ENCODE measurements around the gene PNLDC1.
A peak's percentile ranks its signal among the peaks of the same experiment; 100 is the strongest.

The PNLDC1 gene

DNA sequence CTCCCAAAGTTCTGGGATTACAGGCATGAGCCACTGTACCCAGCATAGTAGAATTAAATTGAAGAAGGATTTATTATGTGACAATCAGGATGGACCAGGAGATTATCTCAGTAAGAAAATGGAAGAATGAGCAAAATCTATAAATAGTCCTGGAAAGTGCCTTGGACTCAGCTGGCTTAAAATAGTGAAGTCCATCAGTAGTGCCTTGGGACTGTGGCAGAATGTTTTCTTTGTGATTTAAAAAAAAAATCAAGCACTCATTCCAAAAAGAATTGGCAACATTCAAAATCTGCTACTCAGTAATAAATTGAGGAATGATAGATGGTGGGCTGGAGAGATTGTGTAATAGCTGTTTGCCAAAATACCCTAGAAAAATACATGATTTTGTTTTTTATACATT, 53.7 kb downstream of the PNLDC1 start:
- no peak for DNase-seq

DNA sequence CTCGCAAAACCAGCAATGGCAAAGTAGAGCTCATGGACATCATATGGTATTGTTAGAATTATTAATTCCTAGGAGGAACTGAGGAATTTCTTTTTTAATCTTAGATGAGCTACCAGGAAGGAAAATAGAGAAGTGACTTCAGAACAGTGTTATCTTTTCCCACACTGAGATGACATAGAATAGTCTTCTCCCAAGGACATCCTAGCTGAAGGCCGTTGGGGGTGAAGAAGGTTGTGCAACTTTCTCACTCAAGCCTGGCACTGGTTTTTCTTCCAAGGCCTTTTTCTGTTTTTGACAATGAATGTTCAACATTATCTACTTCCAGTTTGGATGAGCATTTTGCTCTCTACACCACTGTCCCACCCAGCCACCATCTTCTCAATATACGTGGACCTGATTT, 54.9 kb downstream of the PNLDC1 start:
- DNase-seq: no peak

DNA sequence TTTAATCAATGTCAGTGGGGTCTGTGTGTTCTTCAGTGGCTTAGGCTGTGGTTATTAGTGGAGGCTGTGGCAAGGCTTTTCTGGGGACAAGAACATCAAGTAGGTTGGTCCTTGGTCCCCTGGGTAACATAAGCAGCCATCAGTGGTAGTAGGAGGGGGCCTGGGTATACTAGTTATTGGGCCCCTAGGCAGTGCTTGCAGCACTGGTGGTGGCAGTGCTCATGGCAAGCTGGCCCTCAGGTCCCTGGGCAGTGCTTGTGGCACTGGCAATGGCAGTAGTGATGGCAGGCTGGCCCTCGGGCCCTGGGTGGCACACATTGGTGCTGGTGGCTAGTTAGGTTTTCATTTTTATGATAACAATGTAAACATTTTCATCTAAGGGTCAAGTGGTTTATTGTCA, 58.2 kb downstream of the PNLDC1 start:
- no peak for DNase-seq

DNA sequence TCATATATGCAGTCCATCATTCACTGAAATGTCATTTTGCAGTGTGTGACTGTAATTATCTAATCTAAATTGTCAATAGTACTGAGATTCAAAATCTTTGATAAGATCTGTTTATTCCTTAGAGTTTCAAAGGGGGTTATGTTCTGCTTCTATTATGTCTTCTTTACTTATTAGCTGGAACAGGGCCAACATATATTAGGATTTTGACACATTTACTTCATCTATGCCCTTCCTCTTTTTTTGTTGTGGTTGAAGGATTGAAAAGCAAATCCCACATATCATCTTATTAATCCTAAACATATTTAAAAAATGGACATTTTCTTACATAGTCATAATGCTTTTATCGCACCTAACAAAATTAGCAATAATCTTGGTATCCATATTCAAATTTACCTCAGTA, 60.4 kb downstream of the PNLDC1 start:
- no peak for DNase-seq

DNA sequence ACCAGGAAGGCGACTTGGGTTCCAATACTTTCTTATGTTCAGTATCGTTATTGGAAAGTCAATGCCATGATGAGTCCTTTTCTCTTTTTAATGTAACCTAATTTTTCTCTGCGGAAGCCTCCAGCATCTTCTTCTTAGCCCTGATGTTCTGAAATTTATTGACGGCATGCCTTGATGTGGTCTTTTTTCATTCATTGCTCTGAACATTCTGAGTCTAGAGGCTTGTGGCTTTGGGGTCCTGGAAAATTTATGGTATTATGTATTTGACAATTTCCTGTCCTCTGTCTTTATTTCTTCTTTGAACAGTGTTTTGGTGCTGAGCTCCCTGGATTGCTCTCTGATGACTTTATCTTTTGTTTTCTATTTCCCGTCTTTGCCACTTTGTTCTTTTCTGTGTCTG, 62.0 kb downstream of the PNLDC1 start:
- DNase-seq: no peak

DNA sequence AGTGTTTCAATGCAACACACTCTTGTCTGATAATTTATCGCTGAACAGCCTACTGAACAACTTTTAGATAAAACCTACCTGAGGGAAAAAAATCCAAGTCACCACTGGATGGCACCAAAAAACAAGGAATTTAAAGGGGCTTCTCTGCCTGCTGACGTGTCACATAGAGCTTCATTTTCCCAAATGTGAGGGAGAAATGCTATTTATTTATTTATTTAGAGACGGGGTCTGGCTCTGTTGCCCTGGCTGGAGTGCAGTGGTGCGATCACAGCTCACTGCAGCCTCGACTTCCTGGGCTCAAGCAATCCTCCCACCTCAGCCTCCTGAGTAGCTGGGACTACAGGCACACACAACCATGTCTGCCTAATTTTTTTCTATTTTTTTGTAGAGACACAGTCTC, 63.3 kb downstream of the PNLDC1 start:
- DNase-seq: peak; percentile 68 to 84

DNA sequence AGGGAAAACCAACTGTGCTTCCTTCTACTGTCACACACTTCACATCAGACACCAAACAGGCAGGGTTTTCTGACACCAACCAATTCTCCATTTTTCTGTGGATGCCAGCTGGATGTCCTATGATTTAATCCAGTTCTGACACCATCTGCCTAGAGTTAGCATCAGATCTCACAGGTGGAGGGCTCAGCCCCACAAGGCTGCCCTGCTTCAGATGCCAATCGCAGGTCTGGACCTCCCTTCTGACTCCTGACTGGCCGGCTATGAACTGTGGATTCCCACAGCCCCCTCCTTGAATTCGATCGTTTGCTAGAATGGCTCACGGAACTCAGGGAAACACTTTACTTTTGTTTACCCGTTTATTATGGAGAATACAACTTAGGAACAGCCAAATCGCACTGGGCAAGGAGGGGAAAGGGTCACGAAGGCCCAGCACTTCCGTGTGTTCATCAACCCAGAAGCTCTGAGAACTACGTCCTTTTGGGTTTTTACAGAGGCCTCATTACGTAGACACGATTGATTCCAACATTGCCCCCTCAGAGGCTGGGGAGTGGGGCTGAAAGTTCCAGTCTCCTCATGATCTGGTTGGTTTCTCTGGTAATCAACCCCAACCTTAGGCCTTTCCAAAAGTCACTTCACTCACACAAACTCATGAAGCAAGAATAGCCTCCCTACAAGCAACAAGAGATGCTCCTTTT, 65.3 kb downstream of the PNLDC1 start:
- DNase-seq: no peak

DNA sequence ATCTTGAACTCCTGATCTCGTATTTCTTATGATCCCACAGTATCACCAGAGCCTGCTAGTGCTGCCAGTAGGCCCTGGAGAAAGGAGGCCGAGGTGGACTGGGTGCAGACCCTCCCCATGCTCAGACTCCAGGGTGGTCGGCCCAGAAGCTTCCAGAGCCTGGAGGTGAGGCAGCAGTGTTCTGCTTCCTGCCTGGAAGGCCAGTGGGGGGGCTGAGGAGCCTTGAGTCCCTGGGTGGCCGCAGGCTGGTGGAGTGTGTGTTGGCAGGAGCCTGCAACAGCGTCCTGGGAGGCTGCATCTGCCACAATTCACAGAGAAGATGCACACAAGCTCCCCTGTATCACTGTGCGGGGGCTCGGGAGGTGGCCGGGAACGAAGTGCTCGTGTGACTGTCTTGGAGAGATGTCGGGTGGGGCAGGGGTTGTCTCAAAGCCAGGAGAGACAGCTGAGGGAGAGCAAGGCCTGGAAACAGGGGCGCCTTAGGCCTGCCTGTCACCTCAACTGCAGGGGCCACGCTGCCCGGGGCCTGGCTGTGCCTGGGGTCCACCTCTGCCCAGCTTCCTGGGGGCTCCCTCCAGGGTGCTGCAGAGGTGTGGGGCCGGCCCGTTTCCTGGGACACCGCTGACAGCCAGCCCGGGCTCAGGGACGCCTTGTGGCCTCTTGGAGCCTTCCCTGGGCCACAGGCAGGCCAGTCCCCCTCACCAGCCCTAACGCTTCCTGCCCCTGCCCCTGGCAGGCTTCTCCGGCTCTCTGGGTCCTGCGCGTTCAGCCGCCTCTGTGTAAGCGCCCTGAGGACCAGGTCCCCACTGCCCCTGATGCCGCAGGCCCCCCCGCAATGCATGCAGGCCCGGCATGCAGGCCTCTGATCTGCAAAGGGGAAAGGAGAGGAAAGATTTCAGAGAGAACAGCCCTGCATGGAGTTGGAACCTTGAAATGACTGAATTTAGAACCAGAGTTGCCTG, 66.5 kb downstream of the PNLDC1 start:
- no peak for DNase-seq

All from Kasumi-1 (cell line).